Transverse colon (tissue), 3 donors: ENCODE measurements around the gene VAMP8.

ENCODE experiments used
- CTCF ChIP-seq, 5 experiments: fragments of 200-600 bp in 3 of 5; fragments of 450-650 bp in 2 of 5; sonication (generic) in 3 of 5; IDR thresholded peaks; 1 replicate in 2 of 5; 2 replicates in 3 of 5; pipeline ENCODE4 v1.5.1; 2016 to 2017; ENCODE audit warnings: antibody characterized with exemption in 5 of 5, inconsistent platforms in 3 of 5, mild to moderate bottlenecking in 2 of 5, moderate library complexity in 1 of 5
- POLR2A ChIP-seq: fragments of 450-650 bp; IDR thresholded peaks from one replicate; pipeline ENCODE4 v1.6.1; 2016; ENCODE audit warnings: antibody characterized with exemption, mild to moderate bottlenecking, moderate library complexity

- no peak for TF ChIP-seq CTCF (IDR thresholded peaks at IDR 0.05)
- no peak for TF ChIP-seq POLR2A
Observed at GRCh38 chr2:85589181-85589580, 11.8 kb downstream of the VAMP8 start.
